PC-9 (cell line): ENCODE data around the gene KCNJ6.

Source experiments
- EZH2 ChIP-seq: fragments of 200-600 bp; sonication (generic); IDR thresholded peaks from 2 replicates; pipeline ENCODE4 v1.8.0; 2017; ENCODE audit warnings: antibody characterized with exemption, low read depth
- TF ChIP-seq, protein P1 (sequence below): fragments of 200-600 bp; sonication (generic); conservative IDR thresholded peaks from 2 replicates; pipeline ENCODE4 v1.6.1; 2017; ENCODE audit warnings: mixed run types, antibody characterized with exemption, mild to moderate bottlenecking, moderate library complexity

DNA sequence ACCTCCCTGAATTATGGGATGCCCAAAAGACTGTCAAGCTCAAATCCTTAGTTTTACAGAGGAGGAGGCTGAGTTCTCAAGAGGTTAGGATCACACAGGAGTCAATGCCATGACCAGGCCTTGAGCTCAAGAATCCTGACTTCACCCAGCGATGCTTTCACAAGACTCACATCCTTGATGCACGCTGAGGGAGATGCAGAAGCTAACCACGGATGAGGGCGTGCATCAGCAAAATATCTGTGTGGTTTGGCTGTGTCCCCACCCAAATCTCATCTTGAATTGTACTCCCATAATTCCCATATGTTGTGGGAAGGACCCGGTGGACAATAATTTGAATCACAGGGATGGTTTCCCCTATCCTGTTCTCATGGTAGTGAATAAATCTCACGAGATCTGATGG lies 133.2 kb downstream of the KCNJ6 start:
- TF ChIP-seq, protein P1, sequence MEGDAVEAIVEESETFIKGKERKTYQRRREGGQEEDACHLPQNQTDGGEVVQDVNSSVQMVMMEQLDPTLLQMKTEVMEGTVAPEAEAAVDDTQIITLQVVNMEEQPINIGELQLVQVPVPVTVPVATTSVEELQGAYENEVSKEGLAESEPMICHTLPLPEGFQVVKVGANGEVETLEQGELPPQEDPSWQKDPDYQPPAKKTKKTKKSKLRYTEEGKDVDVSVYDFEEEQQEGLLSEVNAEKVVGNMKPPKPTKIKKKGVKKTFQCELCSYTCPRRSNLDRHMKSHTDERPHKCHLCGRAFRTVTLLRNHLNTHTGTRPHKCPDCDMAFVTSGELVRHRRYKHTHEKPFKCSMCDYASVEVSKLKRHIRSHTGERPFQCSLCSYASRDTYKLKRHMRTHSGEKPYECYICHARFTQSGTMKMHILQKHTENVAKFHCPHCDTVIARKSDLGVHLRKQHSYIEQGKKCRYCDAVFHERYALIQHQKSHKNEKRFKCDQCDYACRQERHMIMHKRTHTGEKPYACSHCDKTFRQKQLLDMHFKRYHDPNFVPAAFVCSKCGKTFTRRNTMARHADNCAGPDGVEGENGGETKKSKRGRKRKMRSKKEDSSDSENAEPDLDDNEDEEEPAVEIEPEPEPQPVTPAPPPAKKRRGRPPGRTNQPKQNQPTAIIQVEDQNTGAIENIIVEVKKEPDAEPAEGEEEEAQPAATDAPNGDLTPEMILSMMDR: no peak
- TF ChIP-seq EZH2: no peak
